Lung (tissue), 12 donors: ENCODE results near the gene USP3. TPM values are rescaled to one million over a fixed set of nuclear protein-coding genes. Genes with fewer than 3 reads are reported as not detected.

Experiments used
- ATAC-seq: fragments of 200-7000 bp; cut with Tn5 transposase; one replicate; pipeline ENCODE4 v1.9.1; 2020; ENCODE audit warnings: moderate number of reproducible peaks; ENCODE audit not compliant: insufficient read depth, low FRiP score
- DNase-seq, 3 donors: peaks; one replicate each; pipeline ENCODE4 v3.0.0-alpha.2; 2013 to 2017
- H3K27ac ChIP-seq, 2 donors: one replicate each; pipeline ENCODE4 v1.5.1; 2013; ENCODE audit warnings: mild to moderate bottlenecking in 2 of 2, moderate library complexity in 2 of 2, control low read depth in 1 of 2, inconsistent platforms in 1 of 2, low read depth in 1 of 2, low read length in 1 of 2
- H3K27me3 ChIP-seq, 3 donors: one replicate each; pipeline ENCODE4 v1.5.1; 2013; ENCODE audit warnings: low read length in 2 of 3; ENCODE audit not compliant: control insufficient read depth in 3 of 3, insufficient read depth in 3 of 3
- H3K36me3 ChIP-seq, 4 donors: one replicate each; pipeline ENCODE4 v1.5.1; 2013; ENCODE audit warnings: low read length in 4 of 4, mild to moderate bottlenecking in 1 of 4, moderate library complexity in 1 of 4; ENCODE audit not compliant: control insufficient read depth in 4 of 4, insufficient read depth in 4 of 4
- H3K4me1 ChIP-seq, 5 donors: one replicate each; pipeline ENCODE4 v1.5.1; 2013; ENCODE audit warnings: low read length in 5 of 5, mild to moderate bottlenecking in 2 of 5, moderate library complexity in 1 of 5; ENCODE audit not compliant: control insufficient read depth in 5 of 5, insufficient read depth in 5 of 5
- H3K4me3 ChIP-seq: one replicate; pipeline ENCODE4 v1.5.1; 2013; ENCODE audit warnings: mild to moderate bottlenecking, control low read depth, moderate library complexity
- H3K9ac ChIP-seq, 2 donors: one replicate each; pipeline ENCODE4 v1.5.1; 2013; ENCODE audit warnings: low read length in 2 of 2, control low read depth in 1 of 2; ENCODE audit not compliant: insufficient read depth in 1 of 2
- H3K9me3 ChIP-seq, 4 donors: one replicate each; pipeline ENCODE4 v1.5.1; 2013; ENCODE audit warnings: low read length in 3 of 4, mild to moderate bottlenecking in 1 of 4, moderate library complexity in 1 of 4; ENCODE audit not compliant: control insufficient read depth in 4 of 4, insufficient read depth in 3 of 4
- CTCF ChIP-seq: IDR thresholded peaks from 2 replicates; pipeline ENCODE4 v1.5.1; 2012; ENCODE audit warnings: mild to moderate bottlenecking; ENCODE audit errors: control extremely low read depth, extremely low read depth
- WGBS, 2 donors: extraction: QIAGEN DNeasy Blood & Tissue Kit; methylation state at CpG; one replicate each; pipeline ENCODE4 v1.1.7; 2013; 5-methylcytosine and 5-hydroxymethylcytosine counted together
- polyA plus RNA-seq, 2 donors: library from polyadenylated mRNA; stranded (reverse); fragments of 200-250 nt; gene quantifications; one replicate each; pipeline ENCODE4 v1.2.1, GENCODE V29; 2013
- total RNA-seq, 2 donors: library from RNA; depleted of rRNA in 1 of 2; stranded (reverse); fragments of >200 nt in 1 of 2; gene quantifications; one replicate each; pipeline ENCODE4 v1.2.1, GENCODE V29; 2014 to 2021
- donor health status: control.
- donor health status: control.
- donor health status: Bipolar disorder and iron deficiency.
- donor health status: healthy.
- donor health status: DM: yes; HTN: yes; CAD: no.

Gene USP3
- total and polyA plus RNA-seq, 4 donors = 29.1 to 95.5 (median 49.9) TPM

DNA sequence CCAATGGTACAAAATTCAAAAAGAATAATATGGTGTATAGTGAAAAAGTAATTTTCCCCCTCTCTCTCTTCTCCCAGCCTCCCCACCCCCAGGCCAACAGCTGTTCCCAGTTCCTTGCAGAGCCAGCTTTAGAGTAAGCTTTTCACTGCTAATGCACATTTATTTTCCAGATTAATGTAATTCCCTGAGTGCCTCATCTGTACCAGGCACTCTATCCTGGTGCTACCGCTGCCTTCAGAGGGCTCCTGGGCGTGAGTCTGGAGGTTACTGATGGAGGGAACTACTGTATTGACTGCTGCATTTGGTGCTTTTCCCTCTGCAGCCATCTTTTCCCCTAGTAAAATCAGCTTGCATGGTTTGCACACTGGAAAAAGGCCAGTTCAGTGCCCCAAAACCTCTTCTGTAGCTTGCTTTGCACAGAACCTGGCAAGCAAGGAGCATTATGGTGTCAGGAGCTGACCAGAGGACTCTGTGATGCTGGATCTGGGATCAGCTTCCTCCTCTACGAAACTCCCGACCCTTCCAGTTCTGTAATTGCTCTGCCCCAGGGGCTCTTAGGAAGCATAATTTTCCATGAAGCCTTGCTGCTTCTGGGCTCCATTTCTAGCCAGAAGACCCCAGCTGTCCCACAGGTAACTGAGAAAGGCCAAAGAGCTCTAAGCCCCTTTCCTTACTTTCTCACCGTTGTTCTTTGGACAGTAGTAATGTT lies 8.5 kb upstream of the USP3 start:
- no peak overlapping the region for H3K9ac ChIP-seq
- no peak overlapping the region for H3K27ac ChIP-seq
- DNase-seq = no peak
- peaks cover 0 to 8% (median 5%) of the 10 kb centered on the region in 5 donors for H3K4me1 ChIP-seq
- no peaks in the 10 kb centered on the region for H3K27me3 ChIP-seq
- no peak for TF ChIP-seq CTCF
- H3K4me3 ChIP-seq = no peak overlapping the region
- H3K9me3 ChIP-seq = no peaks in the 10 kb centered on the region
- ATAC-seq = no peak
- 74 to 77% methylated on average over 5 of the region's 5 CpGs for WGBS, 2 donors
- no peaks in the 10 kb centered on the region for H3K36me3 ChIP-seq

DNA sequence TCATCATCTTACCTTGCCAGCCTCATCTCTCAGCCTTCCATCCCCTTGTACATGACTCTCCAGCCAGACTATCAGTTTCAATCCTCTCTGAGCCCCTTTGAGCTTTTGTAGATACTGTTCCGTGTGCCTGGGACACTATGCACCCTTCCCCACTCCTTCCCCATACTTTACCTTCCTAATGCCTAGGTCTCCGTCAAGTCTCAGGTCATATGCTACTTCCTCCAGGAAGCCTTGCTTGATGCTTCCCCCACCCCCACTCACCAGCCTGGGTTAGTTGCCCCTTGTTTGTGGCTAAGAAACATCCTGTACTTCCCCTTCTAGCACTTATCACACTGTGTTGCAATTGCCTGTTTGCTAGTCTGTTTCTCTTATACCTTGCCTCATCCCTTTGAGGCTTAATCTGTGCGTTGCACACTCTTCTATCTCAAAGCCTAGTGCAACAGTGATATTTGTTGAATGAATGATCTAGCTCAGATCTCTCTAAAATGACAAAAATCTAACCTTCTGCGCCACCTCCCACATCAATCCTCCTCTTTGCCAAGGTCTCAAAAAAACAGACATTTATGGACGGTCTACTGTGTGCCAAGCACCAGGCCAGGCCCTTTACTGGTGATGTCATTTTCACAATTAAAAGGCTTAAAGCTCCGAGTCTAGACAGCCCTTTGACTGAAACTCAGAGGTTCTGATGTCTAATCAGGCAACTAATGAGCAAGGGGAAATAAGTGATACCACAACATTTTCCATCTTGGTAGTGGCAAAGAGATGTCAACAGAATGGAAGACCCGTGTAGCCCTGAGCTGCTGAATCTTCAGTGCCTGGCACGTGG lies 6.5 kb upstream of the USP3 start:
- Histone ChIP-seq H3K9ac (no peak overlapping the region), H3K36me3 (no peaks in the 10 kb centered on the region), H3K27me3 (no peaks in the 10 kb centered on the region), H3K27ac (peak overlapping the region in 1 of 2 donors; percentile 85), H3K4me1 (peaks cover 7 to 24% (median 18%) of the 10 kb centered on the region in 5 donors), H3K4me3 (no peak overlapping the region), H3K9me3 (no peaks in the 10 kb centered on the region)
- 25 to 50% methylated on average over 8 of the region's 8 CpGs for WGBS, 2 donors
- DNase-seq (no peak), ATAC-seq (no peak)
- no peak for TF ChIP-seq CTCF

- no peak for TF ChIP-seq CTCF
- Histone ChIP-seq H3K9me3 (no peaks in the 10 kb centered on the region), H3K27me3 (no peaks in the 10 kb centered on the region), H3K27ac (peak overlapping the region in 1 of 2 donors; percentile 74), H3K4me3 (no peak overlapping the region), H3K36me3 (no peaks in the 10 kb centered on the region), H3K4me1 (peaks cover 7 to 36% (median 23%) of the 10 kb centered on the region in 5 donors), H3K9ac (no peak overlapping the region)
- WGBS, 2 donors = 92 to 94% methylated on average over 6 of the region's 6 CpGs
- DNase-seq (no peak), ATAC-seq (no peak)
Observed at GRCh38 chr15:63499175-63499549, 5.2 kb upstream of the USP3 start.
